Prostate gland (tissue), 2 donors: Measurements from ENCODE around the gene LTBP3. TPM values are rescaled to one million over a fixed set of nuclear protein-coding genes. Genes with fewer than 3 reads are reported as not detected.

Source experiments
- DNase-seq: peaks from one replicate; pipeline ENCODE4 v3.0.0-alpha.2; 2019; ENCODE audit warnings: low spot score
- H3K27ac ChIP-seq, 2 donors: fragments of 200-600 bp; sonication (generic); 2 replicates each; pipeline ENCODE4 v1.5.1; 2017 to 2019
- H3K27me3 ChIP-seq: fragments of 200-600 bp; sonication (generic); replicated peaks from 2 replicates; pipeline ENCODE4 v1.5.1; 2019; ENCODE audit not compliant: insufficient read depth
- H3K36me3 ChIP-seq, 2 donors: fragments of 200-600 bp; sonication (generic); 1 replicate in 1 of 2; 2 replicates in 1 of 2; pipeline versions ENCODE4 v1.5.1 to v1.8.1; 2017 to 2019
- H3K4me1 ChIP-seq: fragments of 200-600 bp; sonication (generic); replicated peaks from 2 replicates; pipeline ENCODE4 v1.5.1; 2019
- H3K4me3 ChIP-seq, 2 donors: fragments of 200-600 bp; sonication (generic); 2 replicates each; pipeline ENCODE4 v1.5.1; 2017 to 2019
- H3K9me3 ChIP-seq: fragments of 200-600 bp; sonication (generic); 2 replicates; pipeline ENCODE4 v1.5.1; 2017
- POLR2A ChIP-seq: fragments of 450-650 bp; IDR thresholded peaks from one replicate; pipeline ENCODE4 v1.6.1; 2016; ENCODE audit warnings: antibody characterized with exemption, mild to moderate bottlenecking
- POLR2AphosphoS5 ChIP-seq: sonication (generic); formaldehyde crosslinking; IDR thresholded peaks from one replicate; pipeline ENCODE4 v1.6.1; 2017; ENCODE audit warnings: antibody characterized with exemption
- WGBS: methylation state at CpG from one replicate; pipeline ENCODE4 v1.1.5; 2018; 5-methylcytosine and 5-hydroxymethylcytosine counted together
- intact Hi-C: fragments of 100-400 bp; cut with DNase I; formaldehyde crosslinking; loops from one replicate; pipeline ENCODE4 v1.14.2; 2022
- total RNA-seq, 2 donors: library from RNA; depleted of rRNA; stranded (reverse); fragments of >200 nt; gene quantifications; one replicate each; pipeline ENCODE4 v1.1.0, GENCODE V29; 2016
- TF ChIP-seq, protein P1 (sequence below), 4 experiments: fragments of 200-600 bp in 2 of 4; fragments of 450-650 bp in 2 of 4; sonication (generic) in 2 of 4; IDR thresholded peaks; 1 replicate in 3 of 4; 2 replicates in 1 of 4; pipeline ENCODE4 v1.5.1; 2016 to 2019; ENCODE audit warnings: antibody characterized with exemption in 4 of 4, mild to moderate bottlenecking in 2 of 4, moderate library complexity in 2 of 4

The LTBP3 gene
- total RNA-seq, 2 donors from 2014 or later, result 220 to 234 TPM

DNA sequence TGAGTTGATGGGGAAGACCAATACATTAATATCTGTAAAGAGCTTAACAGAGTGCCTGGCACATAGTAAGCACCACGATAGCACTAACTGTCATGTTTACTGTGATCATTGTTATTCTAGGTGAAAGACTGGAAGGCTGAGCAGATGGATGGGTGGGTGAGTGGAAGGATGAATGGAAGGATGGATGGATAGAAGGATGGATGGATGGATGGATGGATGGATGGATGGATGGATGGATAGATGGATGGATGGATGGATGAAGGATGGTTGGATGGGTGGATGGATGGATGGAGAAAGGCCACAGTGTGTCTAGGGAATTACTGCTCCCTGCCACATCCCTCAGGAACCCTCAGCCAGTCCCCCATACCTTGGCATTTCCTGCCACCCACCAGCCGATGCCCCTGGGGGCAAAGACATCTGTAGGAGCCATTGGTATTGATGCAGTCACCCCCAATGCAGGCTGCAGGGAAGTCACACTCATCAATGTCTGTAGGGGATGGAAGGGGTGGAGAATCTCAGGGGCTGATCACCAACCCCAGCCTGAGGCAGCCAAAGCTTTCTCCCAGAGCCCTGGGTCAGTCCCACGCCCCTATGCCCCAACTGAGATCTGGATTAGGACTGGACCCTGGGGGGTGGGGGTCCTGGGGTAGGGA lies 15.3 kb downstream of the LTBP3 start:
- WGBS, result 93% methylated on average over 3 of the region's 3 CpGs
- Histone ChIP-seq H3K36me3 (peaks cover 0 to 9% of the 10 kb centered on the region in 2 donors), H3K27ac (peak overlapping the region; percentile 80 to 89), H3K9me3 (no peaks in the 10 kb centered on the region), H3K27me3 (no peaks in the 10 kb centered on the region), H3K4me3 (no peak overlapping the region), H3K4me1 (peaks cover 17% of the 10 kb centered on the region)
- DNase-seq, result no peak
- TF ChIP-seq POLR2AphosphoS5 (no peak), POLR2A (no peak)
- TF ChIP-seq, protein P1, sequence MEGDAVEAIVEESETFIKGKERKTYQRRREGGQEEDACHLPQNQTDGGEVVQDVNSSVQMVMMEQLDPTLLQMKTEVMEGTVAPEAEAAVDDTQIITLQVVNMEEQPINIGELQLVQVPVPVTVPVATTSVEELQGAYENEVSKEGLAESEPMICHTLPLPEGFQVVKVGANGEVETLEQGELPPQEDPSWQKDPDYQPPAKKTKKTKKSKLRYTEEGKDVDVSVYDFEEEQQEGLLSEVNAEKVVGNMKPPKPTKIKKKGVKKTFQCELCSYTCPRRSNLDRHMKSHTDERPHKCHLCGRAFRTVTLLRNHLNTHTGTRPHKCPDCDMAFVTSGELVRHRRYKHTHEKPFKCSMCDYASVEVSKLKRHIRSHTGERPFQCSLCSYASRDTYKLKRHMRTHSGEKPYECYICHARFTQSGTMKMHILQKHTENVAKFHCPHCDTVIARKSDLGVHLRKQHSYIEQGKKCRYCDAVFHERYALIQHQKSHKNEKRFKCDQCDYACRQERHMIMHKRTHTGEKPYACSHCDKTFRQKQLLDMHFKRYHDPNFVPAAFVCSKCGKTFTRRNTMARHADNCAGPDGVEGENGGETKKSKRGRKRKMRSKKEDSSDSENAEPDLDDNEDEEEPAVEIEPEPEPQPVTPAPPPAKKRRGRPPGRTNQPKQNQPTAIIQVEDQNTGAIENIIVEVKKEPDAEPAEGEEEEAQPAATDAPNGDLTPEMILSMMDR (IDR thresholded peaks at IDR 0.05), result no peak
- intact Hi-C loops, result no loop called here

DNA sequence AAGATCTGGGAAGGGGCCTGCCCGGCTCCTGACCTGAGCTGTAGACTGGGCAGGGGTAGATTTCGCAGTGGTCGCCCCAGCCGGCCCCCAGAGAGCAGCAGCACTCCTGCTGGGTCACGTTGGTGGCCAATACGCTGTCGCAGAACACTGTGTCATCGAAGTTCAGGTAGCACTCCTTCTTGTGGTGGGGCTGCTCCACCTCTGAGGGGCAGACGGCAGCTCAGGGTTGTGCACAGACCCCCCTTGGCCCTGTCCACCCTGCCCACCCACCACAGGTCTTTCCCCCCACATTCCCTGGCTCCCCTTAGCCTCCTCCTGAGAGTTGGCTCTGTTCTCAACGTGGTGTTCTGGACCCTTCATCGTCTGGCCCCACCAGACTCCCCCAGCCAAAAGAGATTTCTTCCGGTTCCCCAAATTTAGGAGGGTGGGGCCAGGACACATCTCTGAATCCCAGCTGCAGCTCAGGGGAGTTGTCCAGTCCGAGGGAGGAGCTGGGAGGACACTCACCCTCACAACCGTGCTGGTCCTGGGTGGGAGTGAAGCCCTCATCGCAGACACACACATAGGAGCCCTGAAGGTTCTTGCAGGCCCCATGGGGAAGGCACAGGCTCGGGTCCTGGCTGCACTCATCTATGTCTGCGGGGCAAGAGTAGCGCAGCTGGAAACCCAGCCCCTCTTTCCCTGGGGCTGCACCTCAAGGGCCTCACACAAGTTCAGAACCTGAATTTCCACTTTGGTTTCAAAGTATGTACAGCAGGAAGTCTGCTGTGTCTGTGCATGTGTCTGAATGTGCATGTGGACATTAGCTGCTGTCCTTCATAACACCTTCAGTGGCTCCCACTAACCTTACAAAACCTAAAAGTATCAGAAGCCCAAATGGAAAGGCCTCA lies 16.8 kb downstream of the LTBP3 start:
- Histone ChIP-seq H3K27ac (peak overlapping the region; percentile 80 to 89), H3K9me3 (no peaks in the 10 kb centered on the region), H3K27me3 (no peaks in the 10 kb centered on the region), H3K36me3 (peaks cover 0 to 19% of the 10 kb centered on the region in 2 donors), H3K4me3 (peak overlapping the region; percentile 45 to 50), H3K4me1 (peaks cover 17% of the 10 kb centered on the region)
- 43% methylated on average over 18 of the region's 18 CpGs for WGBS
- intact Hi-C loops, result loop anchor here (2.0 kb wide), 1 partner anchor 29 kb away; the partner anchor contains the start of gene ZNRD2
- DNase-seq, result no peak
- TF ChIP-seq, protein P1 (IDR thresholded peaks at IDR 0.05), result peak in 1 of 4 experiments; percentile 8
- peak; percentile 81 for TF ChIP-seq POLR2AphosphoS5
- TF ChIP-seq POLR2A, result no peak

DNA sequence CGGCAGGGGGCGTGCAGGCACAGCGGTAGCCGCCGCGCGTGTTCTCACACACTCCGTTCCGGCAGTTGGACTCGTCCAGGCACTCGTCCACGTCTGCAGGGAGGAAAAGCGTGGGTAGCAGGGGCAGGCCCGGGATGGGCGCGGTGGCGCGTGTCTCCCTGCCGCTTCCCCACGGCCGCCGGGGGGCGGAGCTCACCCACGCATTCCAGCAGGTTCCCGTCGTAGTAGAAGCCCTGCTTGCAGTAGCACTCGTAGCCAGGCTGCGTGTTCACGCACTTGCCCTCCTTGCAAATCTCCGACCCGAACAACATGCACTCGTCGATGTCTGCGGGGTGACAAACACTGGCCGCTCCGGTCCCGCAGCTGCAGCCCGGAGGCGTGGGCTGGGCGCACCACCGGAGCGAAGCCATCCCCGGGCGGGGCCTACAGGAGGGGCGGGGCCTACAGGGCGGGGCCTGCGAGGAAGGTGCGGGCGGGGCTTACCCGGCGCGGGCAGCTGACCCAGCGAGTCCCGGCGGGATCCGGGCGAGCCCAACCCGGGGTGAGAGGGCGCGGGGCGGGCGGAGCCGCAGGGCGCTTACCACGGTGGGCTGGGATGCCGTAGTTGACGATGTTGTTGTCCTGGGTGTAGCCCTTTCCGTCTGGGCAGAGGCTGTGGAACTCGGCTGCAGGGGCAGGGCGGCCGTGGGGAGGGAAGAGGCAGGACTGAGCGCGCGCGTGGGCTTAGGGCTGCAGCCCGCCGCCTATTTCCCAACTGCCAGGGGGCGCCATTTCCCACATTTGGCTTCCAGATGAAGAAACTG lies 17.7 kb downstream of the LTBP3 start:
- peaks cover 17% of the 10 kb centered on the region for H3K4me1 ChIP-seq
- intact Hi-C loops, result loop anchor here (2.0 kb wide), 1 partner anchor 30 kb away; the partner anchor contains the start of gene ZNRD2
- peaks cover 0 to 20% of the 10 kb centered on the region in 2 donors for H3K36me3 ChIP-seq
- H3K4me3 ChIP-seq, result peak overlapping the region; percentile 45 to 50
- H3K9me3 ChIP-seq, result no peaks in the 10 kb centered on the region
- peak; percentile 84 for DNase-seq
- no peaks in the 10 kb centered on the region for H3K27me3 ChIP-seq
- 12% methylated on average over 46 of the region's 78 CpGs for WGBS
- H3K27ac ChIP-seq, result peak overlapping the region; percentile 80 to 89
- TF ChIP-seq POLR2A (peak; percentile 58), POLR2AphosphoS5 (peak; percentile 45)
- TF ChIP-seq, protein P1 (IDR thresholded peaks at IDR 0.05), result peak; percentile 81 to 98 (median 91)

DNA sequence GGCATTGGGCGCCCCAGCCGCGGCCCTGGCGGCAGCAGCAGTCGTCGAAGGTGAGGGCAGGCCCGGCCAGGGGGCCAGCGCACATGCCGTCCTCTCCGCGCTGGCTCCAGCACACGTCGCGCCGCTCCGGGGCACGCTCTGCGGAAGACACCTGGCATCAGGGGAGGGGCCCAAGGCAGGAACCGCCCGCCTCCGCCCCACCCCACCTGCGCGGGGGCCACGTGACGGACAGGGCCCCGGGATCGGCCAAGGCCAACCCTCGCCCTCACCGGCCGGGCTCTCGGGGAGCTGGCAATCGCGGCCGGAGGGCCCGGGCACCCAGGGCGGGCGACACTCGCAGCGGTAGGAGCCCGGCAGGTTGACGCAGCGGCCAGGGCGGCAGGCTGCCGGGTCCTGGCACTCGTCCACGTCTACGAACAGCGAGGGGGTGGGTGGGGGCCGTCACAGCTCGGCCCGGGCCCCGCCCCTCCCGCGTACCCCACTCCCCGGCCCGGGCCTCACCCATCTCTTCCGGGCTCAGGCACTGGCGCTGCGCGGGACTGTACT lies 18.3 kb downstream of the LTBP3 start:
- intact Hi-C loops, result loop anchor here (2.0 kb wide), 1 partner anchor 31 kb away; the partner anchor contains the start of gene ZNRD2
- H3K27me3 ChIP-seq, result no peaks in the 10 kb centered on the region
- H3K4me1 ChIP-seq, result peaks cover 17% of the 10 kb centered on the region
- peak; percentile 80 for DNase-seq
- H3K9me3 ChIP-seq, result no peaks in the 10 kb centered on the region
- TF ChIP-seq POLR2AphosphoS5 (no peak), POLR2A (peak; percentile 61)
- TF ChIP-seq, protein P1 (IDR thresholded peaks at IDR 0.05), result peak in 1 of 4 experiments; percentile 48
- H3K36me3 ChIP-seq, result peaks cover 5 to 20% of the 10 kb centered on the region in 2 donors
- H3K27ac ChIP-seq, result peak overlapping the region; percentile 80 to 89
- peak overlapping the region; percentile 45 to 50 for H3K4me3 ChIP-seq
- WGBS, result 16% methylated on average over 51 of the region's 60 CpGs
